SK-N-SH treated with all-trans-retinoic acid at 6 μM for 48 hours (cell line): Measurements from ENCODE around the gene UCHL1.

ENCODE experiments used
- ATAC-seq: fragments of 200-7000 bp; cut with Tn5 transposase; 3 replicates; pipeline ENCODE4 v1.9.1; 2020; ENCODE audit warnings: mild to moderate bottlenecking, moderate library complexity
- ARNTL ChIP-seq: fragments of 450-650 bp; formaldehyde crosslinking; IDR thresholded peaks from 2 replicates; pipeline ENCODE4 v1.5.0; 2020; ENCODE audit warnings: low read depth, mild to moderate bottlenecking, moderate library complexity, borderline replicate concordance
- BACH2 ChIP-seq: fragments of 250-450 bp; sonication (Bioruptor Pico); IDR thresholded peaks from 2 replicates; pipeline ENCODE4 v1.9.0; 2021; ENCODE audit warnings: mild to moderate bottlenecking, borderline replicate concordance
- CREB5 ChIP-seq: fragments of 250-450 bp; sonication (Bioruptor Pico); IDR thresholded peaks from 2 replicates; pipeline ENCODE4 v1.5.1; 2020; ENCODE audit warnings: low read depth, mild to moderate bottlenecking, moderate library complexity
- CSDC2 ChIP-seq: fragments of 250-450 bp; sonication (Bioruptor Pico); IDR thresholded peaks from 2 replicates; pipeline ENCODE4 v1.5.0; 2020; ENCODE audit warnings: mild to moderate bottlenecking, moderate library complexity
- ESRRG ChIP-seq: fragments of 250-450 bp; sonication (Bioruptor Pico); IDR thresholded peaks from 2 replicates; pipeline ENCODE4 v1.6.1; 2021; ENCODE audit warnings: mild to moderate bottlenecking
- GLIS3 ChIP-seq: fragments of 250-450 bp; sonication (Bioruptor Pico); IDR thresholded peaks from 2 replicates; pipeline ENCODE4 v1.5.0; 2020; ENCODE audit warnings: mild to moderate bottlenecking, moderate library complexity
- ISL1 ChIP-seq: fragments of 250-450 bp; sonication (Bioruptor Pico); IDR thresholded peaks from 2 replicates; pipeline ENCODE4 v2.1.2; 2022; ENCODE audit warnings: mild to moderate bottlenecking, moderate library complexity
- OSR1 ChIP-seq: fragments of 250-450 bp; sonication (Bioruptor Pico); IDR thresholded peaks from 2 replicates; pipeline ENCODE4 v1.8.0; 2022; ENCODE audit warnings: moderate library complexity, mild to moderate bottlenecking, inconsistent platforms
- PATZ1 ChIP-seq: fragments of 250-450 bp; sonication (Bioruptor Pico); IDR thresholded peaks from 2 replicates; pipeline ENCODE4 v1.8.0; 2020; ENCODE audit warnings: mild to moderate bottlenecking, moderate library complexity, borderline replicate concordance
- POU6F1 ChIP-seq: fragments of 250-450 bp; sonication (Bioruptor Pico); IDR thresholded peaks from 2 replicates; pipeline ENCODE4 v1.8.0; 2021; ENCODE audit warnings: low read depth, mild to moderate bottlenecking, moderate library complexity, borderline replicate concordance
- PPARA ChIP-seq: fragments of 250-450 bp; sonication (Bioruptor Pico); IDR thresholded peaks from 2 replicates; pipeline ENCODE4 v1.5.0; 2020; ENCODE audit warnings: mild to moderate bottlenecking, borderline replicate concordance
- SNAI2 ChIP-seq: fragments of 250-450 bp; sonication (Bioruptor Pico); IDR thresholded peaks from 2 replicates; pipeline ENCODE4 v1.5.0; 2020; ENCODE audit warnings: mild to moderate bottlenecking, moderate library complexity
- TCF4 ChIP-seq: fragments of 250-450 bp; sonication (Bioruptor Pico); IDR thresholded peaks from 2 replicates; pipeline ENCODE4 v1.8.0; 2021; ENCODE audit warnings: mild to moderate bottlenecking, moderate library complexity, borderline replicate concordance
- TOX ChIP-seq: fragments of 250-450 bp; sonication (Bioruptor Pico); IDR thresholded peaks from 2 replicates; pipeline ENCODE4 v1.8.0; 2021; ENCODE audit warnings: mild to moderate bottlenecking, moderate library complexity, borderline replicate concordance
- ZC3H10 ChIP-seq: fragments of 250-450 bp; sonication (Bioruptor Pico); IDR thresholded peaks from 2 replicates; pipeline ENCODE4 v1.5.1; 2021; ENCODE audit warnings: mild to moderate bottlenecking, moderate library complexity
- ZFP30 ChIP-seq: fragments of 450-650 bp; formaldehyde crosslinking; IDR thresholded peaks from 2 replicates; pipeline ENCODE4 v1.5.0; 2022; ENCODE audit warnings: mild to moderate bottlenecking, moderate library complexity
- ZNF565 ChIP-seq: fragments of 450-650 bp; formaldehyde crosslinking; conservative IDR thresholded peaks from 2 replicates; pipeline ENCODE4 v1.5.0; 2020; ENCODE audit warnings: low read depth, mild to moderate bottlenecking, moderate library complexity
- ZNF70 ChIP-seq: fragments of 450-650 bp; formaldehyde crosslinking; IDR thresholded peaks from 2 replicates; pipeline ENCODE4 v1.5.0; 2020; ENCODE audit warnings: mild to moderate bottlenecking, moderate library complexity
- ZNF8 ChIP-seq: fragments of 450-650 bp; formaldehyde crosslinking; IDR thresholded peaks from 2 replicates; pipeline ENCODE4 v1.5.0; 2020; ENCODE audit warnings: mild to moderate bottlenecking, moderate library complexity
- TF ChIP-seq, protein P1 (sequence below): fragments of 250-450 bp; sonication (Bioruptor Pico); IDR thresholded peaks from 2 replicates; pipeline ENCODE4 v1.5.0; 2020; ENCODE audit warnings: mild to moderate bottlenecking, moderate library complexity
- TF ChIP-seq, protein P2 (sequence below): fragments of 250-450 bp; sonication (Bioruptor Pico); IDR thresholded peaks from 2 replicates; pipeline ENCODE4 v1.5.1; 2021; ENCODE audit warnings: mild to moderate bottlenecking, moderate library complexity

Gene UCHL1

DNA sequence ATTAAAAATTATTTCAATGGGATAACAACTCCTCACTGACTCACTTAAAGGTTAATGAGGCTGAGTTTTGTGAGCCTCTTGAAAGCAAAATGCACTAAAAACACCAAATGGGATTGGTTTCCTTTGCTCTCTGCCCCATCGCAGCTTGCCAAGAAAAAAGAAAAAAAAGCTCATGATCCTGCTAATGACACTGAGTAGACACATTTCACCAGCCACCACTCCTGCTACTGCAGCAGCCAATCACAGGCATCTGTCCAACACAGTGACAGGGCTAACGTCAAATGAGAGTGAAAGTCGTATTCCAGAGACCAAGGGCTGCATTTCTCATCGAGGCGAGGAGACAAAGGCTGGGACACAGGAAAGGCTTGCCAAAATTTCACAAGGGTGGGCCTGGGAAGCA, 47.5 kb upstream of the UCHL1 start:
- TF ChIP-seq ZNF565 (CRISPR knock-in tag) (no peak), TCF4 (no peak), ZNF70 (CRISPR knock-in tag) (no peak), POU6F1 (CRISPR knock-in tag) (no peak), ZFP30 (CRISPR knock-in tag) (no peak), CSDC2 (no peak), GLIS3 (CRISPR knock-in tag) (no peak), ZNF8 (CRISPR knock-in tag) (no peak), BACH2 (no peak)
- no peak for ATAC-seq

- ATAC-seq, result no peak
- no peak for TF ChIP-seq PATZ1 (CRISPR knock-in tag)
- TF ChIP-seq TCF4, result no peak
Measured at GRCh38 chr4:41209901-41210300, 46.8 kb upstream of the UCHL1 start.

- no peak for TF ChIP-seq CSDC2
- no peak for TF ChIP-seq SNAI2 (CRISPR knock-in tag)
- TF ChIP-seq CREB5, result no peak
- TF ChIP-seq ESRRG (CRISPR knock-in tag), result no peak
- no peak for TF ChIP-seq ZFP30 (CRISPR knock-in tag)
- no peak for TF ChIP-seq ZC3H10 (CRISPR knock-in tag)
- TF ChIP-seq TOX (CRISPR knock-in tag), result no peak
- no peak for TF ChIP-seq BACH2
- TF ChIP-seq POU6F1 (CRISPR knock-in tag), result no peak
- no peak for TF ChIP-seq ZNF565 (CRISPR knock-in tag)
- no peak for TF ChIP-seq ZNF8 (CRISPR knock-in tag)
- TF ChIP-seq GLIS3 (CRISPR knock-in tag), result no peak
- TF ChIP-seq, protein P1, sequence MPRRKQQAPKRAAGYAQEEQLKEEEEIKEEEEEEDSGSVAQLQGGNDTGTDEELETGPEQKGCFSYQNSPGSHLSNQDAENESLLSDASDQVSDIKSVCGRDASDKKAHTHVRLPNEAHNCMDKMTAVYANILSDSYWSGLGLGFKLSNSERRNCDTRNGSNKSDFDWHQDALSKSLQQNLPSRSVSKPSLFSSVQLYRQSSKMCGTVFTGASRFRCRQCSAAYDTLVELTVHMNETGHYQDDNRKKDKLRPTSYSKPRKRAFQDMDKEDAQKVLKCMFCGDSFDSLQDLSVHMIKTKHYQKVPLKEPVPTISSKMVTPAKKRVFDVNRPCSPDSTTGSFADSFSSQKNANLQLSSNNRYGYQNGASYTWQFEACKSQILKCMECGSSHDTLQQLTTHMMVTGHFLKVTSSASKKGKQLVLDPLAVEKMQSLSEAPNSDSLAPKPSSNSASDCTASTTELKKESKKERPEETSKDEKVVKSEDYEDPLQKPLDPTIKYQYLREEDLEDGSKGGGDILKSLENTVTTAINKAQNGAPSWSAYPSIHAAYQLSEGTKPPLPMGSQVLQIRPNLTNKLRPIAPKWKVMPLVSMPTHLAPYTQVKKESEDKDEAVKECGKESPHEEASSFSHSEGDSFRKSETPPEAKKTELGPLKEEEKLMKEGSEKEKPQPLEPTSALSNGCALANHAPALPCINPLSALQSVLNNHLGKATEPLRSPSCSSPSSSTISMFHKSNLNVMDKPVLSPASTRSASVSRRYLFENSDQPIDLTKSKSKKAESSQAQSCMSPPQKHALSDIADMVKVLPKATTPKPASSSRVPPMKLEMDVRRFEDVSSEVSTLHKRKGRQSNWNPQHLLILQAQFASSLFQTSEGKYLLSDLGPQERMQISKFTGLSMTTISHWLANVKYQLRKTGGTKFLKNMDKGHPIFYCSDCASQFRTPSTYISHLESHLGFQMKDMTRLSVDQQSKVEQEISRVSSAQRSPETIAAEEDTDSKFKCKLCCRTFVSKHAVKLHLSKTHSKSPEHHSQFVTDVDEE, result no peak
- TF ChIP-seq PATZ1 (CRISPR knock-in tag), result no peak
- TF ChIP-seq PPARA (CRISPR knock-in tag), result no peak
- no peak for TF ChIP-seq OSR1
- TF ChIP-seq, protein P2, sequence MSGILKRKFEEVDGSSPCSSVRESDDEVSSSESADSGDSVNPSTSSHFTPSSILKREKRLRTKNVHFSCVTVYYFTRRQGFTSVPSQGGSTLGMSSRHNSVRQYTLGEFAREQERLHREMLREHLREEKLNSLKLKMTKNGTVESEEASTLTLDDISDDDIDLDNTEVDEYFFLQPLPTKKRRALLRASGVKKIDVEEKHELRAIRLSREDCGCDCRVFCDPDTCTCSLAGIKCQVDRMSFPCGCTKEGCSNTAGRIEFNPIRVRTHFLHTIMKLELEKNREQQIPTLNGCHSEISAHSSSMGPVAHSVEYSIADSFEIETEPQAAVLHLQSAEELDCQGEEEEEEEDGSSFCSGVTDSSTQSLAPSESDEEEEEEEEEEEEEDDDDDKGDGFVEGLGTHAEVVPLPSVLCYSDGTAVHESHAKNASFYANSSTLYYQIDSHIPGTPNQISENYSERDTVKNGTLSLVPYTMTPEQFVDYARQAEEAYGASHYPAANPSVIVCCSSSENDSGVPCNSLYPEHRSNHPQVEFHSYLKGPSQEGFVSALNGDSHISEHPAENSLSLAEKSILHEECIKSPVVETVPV (CRISPR knock-in tag), result no peak
- no peak for TF ChIP-seq ARNTL (CRISPR knock-in tag)
- TF ChIP-seq TCF4, result no peak
- TF ChIP-seq ISL1 (CRISPR knock-in tag), result no peak
- no peak for ATAC-seq
Measured at GRCh38 chr4:41211951-41212615, 44.6 kb upstream of the UCHL1 start.
